HG03457 (cell line): ENCODE measurements around the gene MIOS.
A peak's percentile ranks its signal among the peaks of the same experiment; 100 is the strongest.
"Not testable (repeated sequence)": the region's sequence is repeated elsewhere in the genome, so short reads cannot be mapped to it uniquely, and the experiment has no call there.

Source experiments
- ATAC-seq: cut with Tn5 transposase; IDR thresholded peaks from one replicate; pipeline ENCODE4 v1.9.1; 2021; ENCODE audit warnings: moderate number of reproducible peaks; ENCODE audit not compliant: unreplicated experiment

MIOS gene

DNA sequence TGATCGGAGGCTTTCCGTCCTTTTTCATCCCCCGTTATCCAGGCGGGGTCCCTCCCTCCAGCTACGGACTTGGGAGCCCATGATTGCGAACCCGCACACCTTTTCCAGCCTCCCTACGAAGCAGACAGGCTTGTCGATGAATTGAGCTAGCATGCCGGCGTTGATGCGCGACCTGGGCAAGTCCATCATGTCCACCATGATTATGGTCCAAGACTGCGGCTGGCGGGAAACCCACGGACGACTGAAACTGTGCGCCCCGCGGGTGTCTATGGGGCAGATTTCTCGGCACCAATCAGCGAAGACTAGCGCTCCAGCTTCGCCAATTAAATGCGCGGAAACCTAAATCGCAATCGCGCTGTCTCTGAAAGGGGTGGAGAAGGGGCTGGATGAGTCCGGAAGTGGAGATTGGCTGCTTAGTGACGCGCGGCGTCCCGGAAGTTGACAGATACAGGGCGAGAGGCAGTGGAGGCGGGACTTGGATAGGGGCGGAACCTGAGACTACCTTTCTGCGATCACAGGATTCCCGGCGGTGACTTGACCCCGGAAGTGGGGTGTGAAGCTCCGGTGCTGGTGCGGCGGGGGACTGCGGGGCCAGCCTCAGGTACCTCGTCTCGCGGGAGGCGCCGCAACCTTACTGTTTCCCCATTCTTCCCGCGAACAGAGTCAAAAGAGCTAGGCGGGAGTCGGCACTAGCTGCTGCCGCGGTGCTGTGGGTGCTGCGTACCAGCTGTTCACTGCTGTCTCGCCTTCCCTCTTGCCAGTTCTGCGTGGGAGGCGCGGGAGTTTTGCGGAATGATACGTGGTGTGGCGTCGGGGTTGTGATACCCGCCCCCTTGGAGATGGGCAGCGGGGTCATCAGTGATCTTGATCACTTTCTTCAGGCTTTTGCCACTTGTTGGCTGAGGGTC, 73.8 kb downstream of the MIOS start, which contains the start of gene UMAD1:
TSS of gene UMAD1 (plus strand) at position 532 of the 908 bp plus-strand sequence. CDS start 32,620 bp downstream, outside the sequence.
- ATAC-seq, result peak; percentile 95

DNA sequence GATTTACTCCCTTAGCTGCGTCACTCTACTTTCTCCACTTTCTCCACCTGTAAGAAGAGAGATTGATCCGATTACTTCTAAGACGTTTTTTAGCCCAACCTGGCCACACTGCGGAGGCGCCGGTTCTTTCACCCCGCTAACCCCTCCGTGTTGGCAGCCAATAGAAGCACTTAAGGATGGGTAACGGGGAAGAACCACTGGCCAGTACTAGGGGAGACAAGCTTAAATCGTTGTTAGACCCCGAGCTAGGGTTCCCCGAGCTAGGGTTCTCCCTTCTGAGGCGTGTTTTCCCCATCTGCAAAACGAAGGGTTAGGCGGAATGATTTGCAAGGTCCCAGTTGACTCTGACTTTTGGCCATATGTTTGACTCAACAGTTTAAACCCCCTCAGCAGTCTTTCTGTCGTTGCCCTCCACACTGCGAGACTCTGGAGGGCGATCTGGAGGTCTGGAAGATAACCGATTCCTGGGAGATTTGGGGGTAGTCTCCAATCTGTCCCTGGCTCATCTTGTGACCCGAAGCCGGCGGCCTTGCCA, 74.5 kb downstream of the MIOS start:
- no peak for ATAC-seq

DNA sequence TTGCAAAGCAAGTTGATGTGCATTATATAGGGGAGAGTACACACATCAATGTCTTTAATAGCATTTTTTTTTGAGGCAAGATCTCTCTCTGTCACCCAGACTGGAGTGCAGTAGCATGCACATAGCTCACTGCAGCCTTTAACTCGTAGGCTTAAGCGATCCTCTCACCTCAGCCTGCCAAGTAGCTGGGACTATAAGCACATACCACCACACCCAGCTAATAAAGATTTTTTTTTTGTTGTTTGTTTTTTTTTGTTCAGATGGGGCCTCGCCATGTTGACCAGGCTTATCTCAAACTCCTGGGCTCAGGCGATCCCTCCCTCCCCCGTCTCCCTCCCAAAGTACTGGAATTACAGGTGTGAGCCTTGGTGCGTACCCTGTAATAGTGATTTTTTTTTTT, 75.4 kb downstream of the MIOS start:
- no peak for ATAC-seq

DNA sequence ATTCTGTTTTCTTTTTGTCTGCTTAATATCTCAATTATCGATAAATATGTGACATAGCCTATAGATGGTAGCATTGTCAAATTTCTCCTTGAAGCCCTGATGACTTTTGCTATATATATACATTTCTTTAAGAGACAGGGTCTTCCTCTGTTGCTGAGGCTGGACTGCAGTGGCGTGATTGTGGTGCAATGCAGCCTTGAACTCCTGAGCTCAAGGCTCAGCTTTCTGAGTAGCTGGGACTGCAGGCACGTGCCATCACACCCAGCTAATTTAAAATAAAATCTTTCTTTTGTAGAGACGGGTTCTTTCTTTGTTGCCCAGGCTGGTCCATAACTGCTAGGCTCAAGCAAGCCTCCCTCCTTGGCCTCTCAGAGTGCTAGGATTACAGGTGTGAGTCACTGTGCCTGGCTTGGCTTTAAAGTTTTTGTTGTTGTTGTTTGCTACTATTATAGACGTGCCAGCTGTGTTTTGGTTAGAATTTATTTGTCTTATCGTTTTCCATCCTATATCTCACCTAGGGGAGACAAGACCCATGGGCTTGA, 80.9 kb downstream of the MIOS start:
- ATAC-seq, result no peak

DNA sequence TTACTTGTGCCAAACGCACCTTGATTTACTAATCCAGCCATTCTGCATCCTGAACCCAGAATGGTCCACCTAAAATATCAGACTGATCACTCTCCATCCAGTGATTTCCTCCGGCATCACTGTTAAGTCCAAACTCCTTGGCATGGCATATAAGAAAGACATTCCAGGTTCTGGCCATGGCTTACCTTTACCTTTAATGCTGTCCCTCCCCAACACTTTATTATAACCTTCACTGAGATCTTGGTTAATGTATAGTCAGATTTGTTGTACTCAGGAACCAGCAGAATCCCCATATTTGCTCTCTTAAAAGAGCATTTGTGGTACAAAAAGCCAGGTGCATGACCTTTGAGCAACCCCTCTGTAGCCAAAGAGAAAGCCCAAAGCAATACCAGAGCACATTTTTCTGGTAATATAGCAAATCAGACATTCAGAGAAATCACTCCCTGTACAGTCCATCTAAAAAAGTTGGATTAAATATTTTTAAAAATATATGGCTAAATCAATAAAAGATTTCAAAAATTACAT, 84.1 kb downstream of the MIOS start:
- no peak for ATAC-seq

DNA sequence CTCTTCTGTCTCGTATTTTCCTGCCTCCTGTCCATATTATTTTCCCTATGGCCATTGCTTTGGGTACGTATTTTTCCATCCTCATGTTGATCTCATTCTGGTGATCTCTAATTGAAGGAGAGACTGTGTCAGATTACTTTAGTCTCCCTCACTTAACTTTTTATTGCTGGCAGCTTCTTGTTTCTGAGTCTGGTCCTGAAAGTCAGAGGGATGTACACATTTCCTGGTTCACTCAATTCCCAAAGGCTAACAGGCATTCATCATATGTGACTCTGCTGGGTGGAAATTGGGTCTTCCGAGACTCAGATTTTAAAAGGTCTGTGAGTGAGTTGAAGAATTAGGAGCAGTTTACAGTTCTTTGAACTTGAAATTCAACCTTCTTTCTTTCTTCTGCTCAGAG, 84.8 kb downstream of the MIOS start:
- ATAC-seq, result no peak

DNA sequence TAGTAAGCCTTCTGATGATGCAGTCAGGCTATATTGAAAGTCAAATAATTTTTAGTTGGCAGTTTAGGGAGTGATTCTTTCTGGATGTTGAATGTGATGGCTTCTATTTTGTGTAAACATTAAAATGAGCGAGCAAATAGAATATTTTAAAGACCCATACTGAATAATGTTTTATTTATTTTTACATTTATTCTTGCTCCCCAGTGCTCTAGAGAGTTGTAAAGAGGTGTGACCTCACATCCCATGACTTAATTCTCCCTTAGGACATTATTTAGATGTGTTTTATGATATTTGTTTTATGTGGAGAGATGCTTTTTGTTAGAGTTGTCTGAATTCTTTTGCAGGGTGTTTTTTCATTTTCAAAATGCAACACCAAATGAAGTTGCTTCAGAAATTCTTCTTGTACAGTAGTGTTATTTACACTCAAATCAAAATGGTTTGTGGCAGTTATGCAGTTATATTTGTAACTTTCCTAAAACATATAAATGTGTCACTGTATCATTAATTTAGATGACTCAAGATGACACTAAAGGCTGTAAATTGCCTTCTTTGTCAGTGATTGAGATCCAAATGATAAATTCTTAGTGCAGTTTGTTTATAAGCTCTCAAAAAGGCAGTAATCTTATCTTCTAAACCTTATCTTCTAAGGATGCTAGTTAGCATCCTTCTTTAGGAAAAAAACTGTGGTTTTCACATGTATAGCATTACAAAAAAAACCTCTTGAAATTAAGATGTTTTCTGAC, 86.3 kb downstream of the MIOS start:
- no peak for ATAC-seq

DNA sequence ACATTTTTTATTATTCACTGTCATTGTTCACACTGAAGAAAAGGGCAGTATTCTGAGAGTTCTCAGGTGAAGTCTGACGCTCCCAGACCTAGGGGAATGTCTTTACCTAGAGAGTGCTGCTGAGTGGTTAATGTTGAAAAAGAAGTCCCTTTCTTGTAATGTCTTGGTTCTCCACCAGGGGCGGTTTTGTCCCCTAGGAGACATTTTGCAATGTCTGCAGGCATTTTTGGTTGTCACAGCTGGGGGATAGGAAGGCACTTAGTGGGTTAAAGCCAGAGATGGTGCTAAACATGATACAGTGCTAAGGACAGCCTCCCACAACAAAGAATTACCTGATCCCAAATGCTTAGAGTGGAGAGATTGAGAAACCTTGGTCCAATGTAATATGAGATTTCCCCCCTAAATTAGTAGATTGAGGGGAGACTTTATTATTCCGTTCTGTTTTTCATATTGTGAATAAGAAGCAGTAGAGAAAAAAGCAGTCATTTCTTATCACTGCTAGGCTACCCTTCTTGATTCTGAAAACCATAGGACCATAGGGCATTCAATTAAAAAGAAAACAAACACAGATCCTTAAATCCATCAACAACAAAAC, 87.0 kb downstream of the MIOS start:
- no peak for ATAC-seq

DNA sequence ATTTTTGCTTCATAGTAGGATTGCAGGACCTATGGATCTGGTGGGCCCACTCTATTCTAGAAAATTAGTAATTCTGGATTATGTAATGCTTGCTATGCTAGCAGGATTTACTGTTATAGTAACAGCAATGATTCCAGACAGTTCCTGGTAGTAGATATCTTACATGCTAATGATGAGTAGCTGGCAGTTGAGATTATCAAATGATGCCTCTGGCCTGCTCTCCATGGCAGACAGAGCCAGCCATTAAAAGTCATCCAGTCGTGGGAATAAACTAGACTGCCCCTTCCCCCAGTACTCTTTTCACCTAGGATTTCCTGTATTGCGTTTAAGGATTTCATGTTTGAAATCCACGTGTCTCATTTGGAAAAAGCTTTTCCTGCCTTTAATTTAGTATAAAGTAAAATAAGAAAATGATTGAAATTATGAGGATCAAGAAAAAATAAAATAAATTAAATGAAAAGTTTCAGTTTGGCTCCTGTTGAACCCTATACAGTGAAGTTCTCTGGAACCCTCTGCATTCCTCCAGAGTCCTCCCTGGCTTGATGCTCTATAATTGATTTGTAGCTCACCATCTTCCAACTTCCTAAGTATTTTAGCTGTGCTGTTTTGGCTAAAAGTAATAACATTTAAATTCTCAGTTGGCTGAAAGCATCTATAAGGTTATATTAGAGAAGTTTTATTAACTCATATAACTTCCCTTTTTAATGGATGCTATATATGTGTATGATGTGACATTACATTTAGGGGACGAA, 88.5 kb downstream of the MIOS start:
- no peak for ATAC-seq

DNA sequence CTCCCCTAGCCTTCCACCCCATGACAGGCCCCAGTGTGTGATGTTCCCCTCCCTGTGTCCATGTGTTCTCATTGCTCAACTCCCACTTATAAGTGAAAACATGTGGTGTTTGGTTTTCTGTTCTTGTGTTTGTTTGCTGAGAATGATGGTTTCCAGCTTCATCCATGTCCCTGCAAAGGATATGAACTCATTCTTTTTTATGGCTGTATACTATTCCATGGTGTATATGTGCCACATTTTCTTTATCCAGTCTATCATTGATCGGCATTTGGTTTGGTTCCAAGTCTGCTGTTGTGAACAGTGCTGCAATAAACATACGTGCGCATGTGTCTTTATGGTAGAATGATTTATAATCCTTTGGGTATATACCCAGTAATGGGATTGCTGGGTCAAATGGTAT, 89.8 kb downstream of the MIOS start:
- not testable (repeated sequence) for ATAC-seq
